Upper lobe of left lung (tissue), 4 donors: ENCODE data around the gene PTBP3.

Experiments
- CTCF ChIP-seq, 6 experiments: fragments of 450-650 bp in 4 of 6; fragments of 200-600 bp in 2 of 6; sonication (generic) in 2 of 6; IDR thresholded peaks; one replicate each; pipeline ENCODE4 v1.5.1; 2016 to 2019; ENCODE audit warnings: antibody characterized with exemption in 6 of 6
- POLR2A ChIP-seq, 4 donors: fragments of 450-650 bp; IDR thresholded peaks; one replicate each; pipeline ENCODE4 v1.5.1; 2016 to 2017; ENCODE audit warnings: antibody characterized with exemption in 4 of 4, mild to moderate bottlenecking in 2 of 4
- POLR2AphosphoS5 ChIP-seq, 2 donors: sonication (generic); formaldehyde crosslinking; IDR thresholded peaks; one replicate each; pipeline ENCODE4 v1.5.1; 2017; ENCODE audit warnings: antibody characterized with exemption in 2 of 2

- TF ChIP-seq CTCF (IDR thresholded peaks at IDR 0.05) (no peak), POLR2AphosphoS5 (IDR thresholded peaks at IDR 0.05) (no peak), POLR2A (IDR thresholded peaks at IDR 0.05) (no peak)
Observed at GRCh38 chr9:112377087-112377486, 43.7 kb upstream of the PTBP3 start.
